ENCODE data around the gene NPC1.

DNA sequence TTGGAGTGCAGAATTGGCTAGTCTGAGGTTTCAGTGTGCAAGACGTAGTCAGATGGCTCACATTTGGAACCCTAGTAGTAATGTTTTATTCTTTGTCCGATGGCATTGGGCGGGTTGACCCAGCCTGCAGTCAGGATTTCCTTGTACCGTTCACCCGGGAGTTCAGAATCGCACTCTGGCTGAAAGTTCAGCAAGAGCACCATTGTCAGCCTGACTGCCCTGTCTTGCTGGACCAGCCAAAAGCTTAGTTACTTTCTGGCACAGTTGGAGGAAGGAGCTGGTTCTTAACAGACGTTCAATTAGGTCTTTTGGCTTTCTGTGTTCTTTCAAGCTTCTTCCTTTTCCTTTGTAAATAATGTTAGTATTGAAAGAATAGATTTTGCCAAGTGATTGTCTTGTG lies 64.4 kb downstream of the NPC1 start:
- no peak for TF ChIP-seq GATA2 (IDR thresholded peaks at IDR 0.05; ENCODE audit: low read depth, low read length)
- no peak for TF ChIP-seq GATA3 (IDR thresholded peaks at IDR 0.05; ENCODE audit: low read depth, low read length)

All from SH-SY5Y (cell line).